GM21360 (cell line): Measurements from ENCODE around the gene MORC1.

Source experiments
- ATAC-seq: cut with Tn5 transposase; IDR thresholded peaks from one replicate; pipeline ENCODE4 v1.9.1; 2021; ENCODE audit warnings: mild to moderate bottlenecking, moderate library complexity; ENCODE audit not compliant: unreplicated experiment

The MORC1 gene

DNA sequence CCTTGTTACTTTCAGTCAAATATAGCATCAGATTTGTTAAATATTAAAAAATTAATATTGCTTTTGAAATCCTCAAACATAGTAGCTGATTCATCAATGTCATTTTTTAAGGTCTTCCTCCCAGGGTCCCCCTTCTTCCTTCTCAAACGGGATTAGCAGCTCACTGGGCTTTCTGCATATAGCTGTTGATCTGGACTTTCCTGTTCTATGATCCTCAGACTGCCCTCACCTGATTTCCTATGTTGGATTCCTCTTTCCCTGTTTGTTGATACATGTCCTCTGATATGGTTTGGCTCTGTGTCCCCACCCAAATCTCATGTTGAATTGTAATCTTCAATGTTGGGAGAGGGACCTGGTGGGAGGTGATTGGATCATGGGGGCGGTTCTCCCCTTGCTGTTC, 170.1 kb downstream of the MORC1 start:
- no peak for ATAC-seq

DNA sequence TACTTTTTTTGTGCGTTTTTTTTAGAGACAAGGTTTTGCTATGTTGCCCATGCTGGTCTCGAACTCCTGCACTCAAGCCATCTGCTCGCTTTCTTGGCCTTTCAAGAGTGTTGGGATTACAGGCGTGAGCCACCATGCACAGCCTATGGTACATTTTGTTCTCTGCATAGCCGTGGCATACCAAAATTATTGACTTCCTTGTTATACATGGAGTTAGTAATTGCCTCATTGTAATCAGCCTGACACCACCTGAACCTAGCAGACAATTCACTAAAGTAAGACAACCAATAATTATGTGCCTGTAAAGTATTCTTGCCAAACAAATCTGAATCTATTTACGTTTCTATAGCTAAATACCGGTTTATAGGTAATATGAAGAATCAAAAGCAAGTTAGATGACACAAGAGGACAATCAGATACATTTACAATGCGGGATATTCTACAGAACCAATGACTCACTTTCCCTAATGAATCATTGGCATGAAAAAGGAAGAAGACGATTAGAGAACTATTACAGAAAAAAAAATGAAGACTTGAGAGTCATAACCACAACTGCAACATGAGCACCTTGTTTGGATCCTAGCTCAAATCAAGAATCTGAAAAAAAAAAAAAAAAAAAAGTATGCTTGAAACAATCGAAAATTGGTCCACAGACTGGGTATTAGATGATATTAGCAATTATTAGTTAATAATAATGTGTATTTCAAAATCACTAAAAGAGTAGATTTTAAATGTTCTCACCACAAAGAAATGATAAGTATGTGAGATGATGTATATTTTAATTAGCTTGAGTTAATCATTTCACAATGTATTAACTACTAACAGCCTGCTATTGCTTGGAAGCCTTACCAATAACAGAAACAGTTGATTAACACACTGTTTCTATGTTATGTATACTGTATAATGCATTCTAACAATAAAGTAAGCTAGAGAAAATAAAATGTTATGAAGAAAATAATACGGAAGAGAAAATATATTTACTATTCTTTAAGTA, 171.3 kb downstream of the MORC1 start:
- no peak for ATAC-seq

DNA sequence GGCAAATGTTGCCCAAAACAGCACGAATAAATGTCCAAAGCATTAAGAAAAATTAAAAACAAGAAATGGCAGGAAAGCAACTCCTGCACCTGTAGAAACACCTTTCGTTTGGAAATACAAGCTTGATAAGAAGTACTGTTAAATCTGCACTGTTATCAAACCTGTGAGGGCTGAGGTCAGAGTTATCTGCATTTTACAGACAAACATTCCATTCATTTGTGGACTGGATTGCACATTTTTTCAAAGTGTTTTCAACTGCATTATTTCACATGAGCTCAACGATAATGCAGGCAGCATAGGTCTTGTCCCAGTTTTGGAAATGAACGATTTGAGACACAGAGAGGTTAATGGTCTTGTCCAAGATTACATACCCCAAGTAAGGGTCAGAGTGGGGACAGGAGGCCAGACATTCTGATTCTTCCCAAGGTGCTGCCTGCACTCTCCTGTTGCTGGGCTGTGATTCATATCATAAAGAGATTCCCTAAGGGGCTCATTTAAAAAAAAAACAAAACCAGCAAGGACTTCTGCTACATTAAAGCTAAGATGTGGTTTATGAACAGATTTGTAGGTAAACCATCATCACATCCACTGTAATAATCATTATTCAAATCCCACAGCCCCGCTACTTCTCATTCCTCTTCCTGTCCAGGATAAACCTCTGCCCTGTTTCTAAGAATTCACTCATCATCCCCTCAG, 177.2 kb downstream of the MORC1 start:
- no peak for ATAC-seq

DNA sequence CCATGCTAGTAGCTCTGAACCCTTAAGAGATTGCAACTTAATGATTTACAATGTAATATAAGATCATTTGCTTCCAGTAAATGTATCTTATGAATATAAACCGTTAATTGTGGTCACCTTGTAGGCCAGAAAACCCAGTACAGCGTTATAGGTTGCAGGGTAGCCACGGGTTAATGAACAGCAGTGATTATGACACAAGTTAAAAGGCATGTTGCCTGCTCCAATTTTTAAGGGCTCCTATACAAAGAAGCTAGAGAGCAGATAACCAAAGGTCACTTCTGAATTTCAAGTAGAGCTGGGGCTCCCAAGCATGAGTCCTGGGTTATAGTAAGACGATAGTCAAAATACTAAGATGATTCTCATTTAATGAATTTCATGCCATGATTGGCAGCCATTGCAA, 177.8 kb downstream of the MORC1 start:
- no peak for ATAC-seq

DNA sequence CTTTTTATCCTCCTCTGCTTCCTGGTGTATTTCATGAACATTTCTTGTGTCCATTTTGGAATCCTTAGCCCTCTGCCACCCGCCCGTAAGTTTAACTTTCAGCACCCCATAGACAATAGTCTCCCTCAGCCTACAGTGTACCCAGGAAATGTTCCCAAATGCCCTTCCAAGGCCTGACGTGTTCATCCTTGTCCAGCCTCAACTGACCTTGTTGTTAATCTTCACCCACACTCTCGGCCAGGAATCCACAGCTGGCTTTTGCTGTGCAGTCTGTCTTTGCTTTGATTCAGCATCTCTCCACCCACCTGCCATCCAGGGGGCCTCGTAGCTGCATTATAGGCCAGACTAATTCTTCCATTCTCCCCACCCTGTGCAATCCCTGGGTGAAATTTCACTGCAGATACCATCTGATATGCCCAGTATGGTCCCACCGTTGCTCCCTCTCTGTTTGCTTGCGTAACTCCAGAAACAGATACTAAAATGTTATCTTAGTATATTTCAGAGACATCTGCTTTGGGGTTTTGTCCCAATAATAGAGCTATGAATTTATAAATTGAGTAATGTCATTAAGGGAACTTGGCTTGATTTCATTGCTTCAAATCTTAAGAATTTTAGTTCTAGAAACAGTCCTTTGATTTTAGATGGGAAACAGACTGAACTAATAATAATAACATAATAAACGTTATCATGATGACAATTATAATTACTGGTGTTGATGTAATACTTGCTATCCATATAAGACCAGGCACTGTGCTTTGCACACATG, 180.8 kb downstream of the MORC1 start:
- ATAC-seq: no peak

DNA sequence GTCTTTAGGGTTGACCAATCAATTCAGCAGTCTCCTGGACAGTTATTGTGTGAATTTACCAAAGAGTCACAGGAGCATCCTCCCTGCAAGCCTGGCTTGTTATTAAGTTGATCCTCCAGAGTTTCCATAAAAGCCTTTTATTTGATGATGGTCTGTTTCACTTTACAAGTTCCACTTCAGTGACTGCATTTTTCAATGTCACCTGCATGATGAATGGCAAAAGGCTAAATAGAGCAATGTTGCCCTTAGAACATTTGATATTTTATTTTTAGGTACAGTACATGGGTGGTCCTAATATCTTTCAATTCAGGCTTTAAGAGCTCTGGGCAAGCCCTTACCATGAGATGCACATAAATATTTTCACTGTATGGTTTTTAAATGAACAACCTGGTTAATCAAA, 186.9 kb downstream of the MORC1 start:
- ATAC-seq: no peak

DNA sequence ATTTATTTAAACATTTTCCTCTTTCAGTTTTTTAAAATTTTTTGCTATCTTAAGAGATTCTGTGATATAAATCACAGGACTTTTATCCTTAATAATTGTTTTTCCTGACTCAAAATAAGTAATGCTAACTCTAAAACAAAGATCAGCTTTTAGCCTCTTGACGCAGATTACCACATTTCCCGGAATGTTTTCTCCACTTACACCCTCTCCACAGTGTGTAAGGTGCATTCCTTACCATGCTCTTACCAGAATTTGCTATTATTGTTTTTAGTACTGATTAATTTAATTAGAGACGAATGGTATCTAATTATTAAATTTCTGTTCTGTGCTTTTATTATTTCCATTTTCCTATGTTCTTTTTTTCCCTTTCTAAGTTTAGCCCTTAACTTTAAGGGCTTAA, 199.1 kb downstream of the MORC1 start:
- ATAC-seq: no peak

DNA sequence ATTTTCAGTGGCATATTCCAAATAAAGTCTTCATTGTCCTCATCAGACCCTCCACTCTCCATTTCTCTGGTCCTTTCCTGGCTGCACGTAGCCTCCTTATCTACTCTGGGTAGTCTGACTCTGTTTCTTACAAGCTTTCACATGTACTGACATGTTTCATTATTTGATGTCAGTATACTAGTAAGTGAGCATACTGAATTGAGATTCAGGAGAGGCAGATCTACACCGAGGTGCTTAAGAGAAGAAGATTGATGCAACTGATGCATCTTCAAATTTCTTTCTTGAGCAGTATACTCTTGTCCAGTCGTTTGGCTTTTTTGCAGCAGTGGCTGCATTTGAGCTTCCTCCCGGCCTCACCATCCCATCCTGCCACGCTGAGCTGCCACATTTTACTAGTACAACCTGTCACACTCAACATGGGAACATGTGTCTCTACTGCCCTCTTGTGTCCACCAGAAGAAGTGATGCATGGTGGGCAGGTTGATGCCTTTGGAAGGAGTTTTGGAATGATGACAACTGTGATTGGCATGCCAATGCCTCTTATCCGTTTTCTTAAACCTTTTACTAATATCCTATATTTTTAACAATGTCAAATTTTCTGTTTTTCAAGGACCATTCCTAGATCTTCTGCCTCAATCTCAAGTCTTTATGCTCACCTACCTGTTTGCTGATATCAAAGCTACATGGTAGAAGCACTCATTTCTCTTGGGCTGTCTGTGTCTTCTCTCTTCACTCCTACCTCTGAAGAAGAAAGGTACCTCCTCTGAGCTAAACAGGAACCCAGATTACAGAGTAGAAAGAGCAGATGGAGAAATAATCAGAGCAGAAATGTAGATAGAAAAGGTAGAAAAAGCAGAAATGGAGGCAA, 202.9 kb downstream of the MORC1 start:
- ATAC-seq: peak; percentile 93

DNA sequence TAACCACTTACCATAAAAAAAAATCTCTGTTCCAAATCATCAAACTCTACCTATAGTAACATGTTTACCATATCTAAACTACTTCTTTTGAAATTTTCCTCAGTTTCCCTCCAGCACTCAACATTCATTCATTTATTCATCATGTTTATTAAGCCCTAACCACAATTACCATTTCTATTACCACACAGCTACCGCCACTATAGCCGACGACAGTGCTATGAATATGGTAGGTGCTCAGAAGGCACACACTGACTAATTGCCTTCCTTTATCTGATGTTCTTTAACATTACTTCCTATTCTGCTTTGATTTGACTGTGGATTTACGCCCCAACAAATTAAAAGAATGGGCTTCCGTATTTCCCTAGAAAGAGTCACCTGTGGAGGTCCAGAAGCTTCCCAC, 208.1 kb downstream of the MORC1 start:
- ATAC-seq: no peak
